Measurements from ENCODE around the gene FERMT3. TPM values are rescaled to one million over a fixed set of nuclear protein-coding genes. Genes with fewer than 3 reads are reported as not detected.

Gene FERMT3
- total and polyA plus RNA-seq, 2 of the 13 experiments (the other 11 are each of a cell fraction or from before 2014, with no cell fraction given) = 0.29 TPM; not detected in 1

DNA sequence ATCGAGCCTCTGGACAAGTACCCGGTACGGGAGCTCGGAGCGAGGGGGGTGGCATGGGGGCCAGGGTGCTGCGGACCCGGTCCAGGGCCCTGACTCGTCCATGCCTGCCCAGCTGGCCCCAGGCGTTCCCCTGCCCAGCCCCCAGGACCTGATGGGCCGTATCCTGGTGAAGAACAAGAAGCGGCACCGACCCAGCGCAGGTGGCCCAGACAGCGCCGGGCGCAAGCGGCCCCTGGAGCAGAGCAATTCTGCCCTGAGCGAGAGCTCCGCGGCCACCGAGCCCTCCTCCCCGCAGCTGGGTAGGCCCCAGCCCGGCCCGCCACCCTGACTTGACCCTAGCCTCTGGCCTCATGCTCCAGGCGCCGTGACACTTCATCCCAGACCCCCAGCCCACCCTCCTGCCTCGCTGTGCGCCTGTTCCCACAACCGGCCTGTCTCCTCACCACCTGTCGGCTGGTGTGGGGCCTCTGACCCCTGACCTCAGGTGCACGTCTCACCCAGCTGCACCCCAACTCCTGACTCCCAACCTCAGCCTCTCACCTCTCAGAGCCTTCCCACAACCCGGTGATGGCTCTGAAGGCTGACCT, 52.5 kb downstream of the FERMT3 start:
- intact Hi-C loops (cut with micrococcal nuclease; ENCODE audit: unreplicated experiment) (no loop called here), in situ Hi-C loops (cut with HindIII; ENCODE audit: extremely low pct_ligation_motif_present, low pct_unique_long_range_greater_than_20kb) (no loop called here)
- H3K4me2 ChIP-seq (ENCODE audit: low read depth, low read length) = no peak overlapping the region
- TF ChIP-seq ZNF264 (CRISPR knock-in tag; IDR thresholded peaks at IDR 0.05) (no peak), ZNF713 (CRISPR knock-in tag; IDR thresholded peaks at IDR 0.05) (no peak), RBM39 (IDR thresholded peaks at IDR 0.05; ENCODE audit: low read depth, low read length, poor library complexity, severe bottlenecking) (no peak), MATR3 (CRISPR knock-in tag; IDR thresholded peaks at IDR 0.05) (no peak), RARG (CRISPR knock-in tag; IDR thresholded peaks at IDR 0.05; ENCODE audit: low read depth) (no peak), TP53 (CRISPR knock-in tag; conservative IDR thresholded peaks at IDR 0.05) (no peak)
- TF ChIP-seq, protein P1, sequence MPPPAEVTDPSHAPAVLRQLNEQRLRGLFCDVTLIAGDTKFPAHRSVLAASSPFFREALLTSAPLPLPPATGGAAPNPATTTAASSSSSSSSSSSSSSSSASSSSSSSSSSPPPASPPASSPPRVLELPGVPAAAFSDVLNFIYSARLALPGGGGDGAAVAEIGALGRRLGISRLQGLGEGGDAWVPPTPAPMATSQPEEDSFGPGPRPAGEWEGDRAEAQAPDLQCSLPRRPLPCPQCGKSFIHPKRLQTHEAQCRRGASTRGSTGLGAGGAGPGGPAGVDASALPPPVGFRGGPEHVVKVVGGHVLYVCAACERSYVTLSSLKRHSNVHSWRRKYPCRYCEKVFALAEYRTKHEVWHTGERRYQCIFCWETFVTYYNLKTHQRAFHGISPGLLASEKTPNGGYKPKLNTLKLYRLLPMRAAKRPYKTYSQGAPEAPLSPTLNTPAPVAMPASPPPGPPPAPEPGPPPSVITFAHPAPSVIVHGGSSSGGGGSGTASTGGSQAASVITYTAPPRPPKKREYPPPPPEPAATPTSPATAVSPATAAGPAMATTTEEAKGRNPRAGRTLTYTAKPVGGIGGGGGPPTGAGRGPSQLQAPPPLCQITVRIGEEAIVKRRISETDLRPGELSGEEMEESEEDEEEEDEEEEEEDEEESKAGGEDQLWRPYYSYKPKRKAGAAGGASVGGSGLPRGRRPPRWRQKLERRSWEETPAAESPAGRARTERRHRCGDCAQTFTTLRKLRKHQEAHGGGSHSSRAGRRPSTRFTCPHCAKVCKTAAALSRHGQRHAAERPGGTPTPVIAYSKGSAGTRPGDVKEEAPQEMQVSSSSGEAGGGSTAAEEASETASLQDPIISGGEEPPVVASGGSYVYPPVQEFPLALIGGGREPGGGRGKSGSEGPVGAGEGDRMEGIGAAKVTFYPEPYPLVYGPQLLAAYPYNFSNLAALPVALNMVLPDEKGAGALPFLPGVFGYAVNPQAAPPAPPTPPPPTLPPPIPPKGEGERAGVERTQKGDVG (CRISPR knock-in tag; IDR thresholded peaks at IDR 0.05; ENCODE audit: borderline replicate concordance) = no peak
- TF ChIP-seq, protein P2, sequence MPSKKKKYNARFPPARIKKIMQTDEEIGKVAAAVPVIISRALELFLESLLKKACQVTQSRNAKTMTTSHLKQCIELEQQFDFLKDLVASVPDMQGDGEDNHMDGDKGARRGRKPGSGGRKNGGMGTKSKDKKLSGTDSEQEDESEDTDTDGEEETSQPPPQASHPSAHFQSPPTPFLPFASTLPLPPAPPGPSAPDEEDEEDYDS (CRISPR knock-in tag; IDR thresholded peaks at IDR 0.05) = no peak
- no peaks in the 10 kb centered on the region for H3K9me3 ChIP-seq (ENCODE audit: low read length)
- no TSS peak for BruUV-seq (replicated peaks)
- ChIA-PET CTCF (ENCODE audit: low intra/inter-chr PET ratio, low total read pairs) (no interaction called here), POLR2A (interaction anchor here (2.6 kb wide), 1 partner anchor 10 kb away, joined by 10 read pairs; no protein-coding TSS in a partner anchor)
- no peak for ATAC-seq
- H3K27ac ChIP-seq (ENCODE audit: extremely low read length, insufficient read depth, low read length) = no peak overlapping the region
- H3K36me3 ChIP-seq (replicated peaks in 1 of 2; ENCODE audit: control insufficient read depth in 1 of 2, insufficient read depth in 2 of 2, low read length in 2 of 2) = peaks cover 14 to 45% of the 10 kb centered on the region in 2 experiments; a peak in 4 of 5 replicates
- no peaks in the 10 kb centered on the region for H3K79me2 ChIP-seq (ENCODE audit: insufficient read depth, low read length)
- no peak for FAIRE-seq
- H2AFZ ChIP-seq (ENCODE audit: low read length) = no peak overlapping the region
- WGBS (ENCODE audit: low lambda C conversion rate) = 95% methylated on average over 17 of the region's 32 CpGs
- no peaks in the 10 kb centered on the region for H4K20me1 ChIP-seq (ENCODE audit: insufficient read depth, low read length)
- no peak overlapping the region for H3K4me3 ChIP-seq (replicated peaks in 1 of 3; ENCODE audit: insufficient read depth in 1 of 3, low read depth in 2 of 3, low read length in 3 of 3)
- H3K27me3 ChIP-seq (ENCODE audit: control insufficient read depth in 1 of 2, insufficient read depth in 2 of 2, low read length in 2 of 2) = no peaks in the 10 kb centered on the region
- no peak overlapping the region for H3K9ac ChIP-seq (ENCODE audit: insufficient read depth, low read depth, low read length)
- DNase-seq (ENCODE audit: low spot score) = no peak
- H3K4me1 ChIP-seq (ENCODE audit: insufficient read depth, low read length) = no peaks in the 10 kb centered on the region
